LNCaP clone FGC (cell line): ENCODE data around the gene NR1I3.

ENCODE experiments used
- DNase-seq: peaks from one replicate; pipeline ENCODE4 v3.0.0-alpha.2; 2011; ENCODE audit warnings: low read depth
- H3K4me3 ChIP-seq: 2 replicates; pipeline ENCODE4 v1.5.1; 2011; ENCODE audit warnings: mild to moderate bottlenecking, low read depth, low read length, control low read depth
- TF ChIP-seq, protein P1 (sequence below): IDR thresholded peaks from 2 replicates; pipeline ENCODE4 v1.5.1; 2012; ENCODE audit warnings: mild to moderate bottlenecking; ENCODE audit not compliant: control insufficient read depth, insufficient read depth; ENCODE audit errors: extremely low read depth

NR1I3 gene

DNA sequence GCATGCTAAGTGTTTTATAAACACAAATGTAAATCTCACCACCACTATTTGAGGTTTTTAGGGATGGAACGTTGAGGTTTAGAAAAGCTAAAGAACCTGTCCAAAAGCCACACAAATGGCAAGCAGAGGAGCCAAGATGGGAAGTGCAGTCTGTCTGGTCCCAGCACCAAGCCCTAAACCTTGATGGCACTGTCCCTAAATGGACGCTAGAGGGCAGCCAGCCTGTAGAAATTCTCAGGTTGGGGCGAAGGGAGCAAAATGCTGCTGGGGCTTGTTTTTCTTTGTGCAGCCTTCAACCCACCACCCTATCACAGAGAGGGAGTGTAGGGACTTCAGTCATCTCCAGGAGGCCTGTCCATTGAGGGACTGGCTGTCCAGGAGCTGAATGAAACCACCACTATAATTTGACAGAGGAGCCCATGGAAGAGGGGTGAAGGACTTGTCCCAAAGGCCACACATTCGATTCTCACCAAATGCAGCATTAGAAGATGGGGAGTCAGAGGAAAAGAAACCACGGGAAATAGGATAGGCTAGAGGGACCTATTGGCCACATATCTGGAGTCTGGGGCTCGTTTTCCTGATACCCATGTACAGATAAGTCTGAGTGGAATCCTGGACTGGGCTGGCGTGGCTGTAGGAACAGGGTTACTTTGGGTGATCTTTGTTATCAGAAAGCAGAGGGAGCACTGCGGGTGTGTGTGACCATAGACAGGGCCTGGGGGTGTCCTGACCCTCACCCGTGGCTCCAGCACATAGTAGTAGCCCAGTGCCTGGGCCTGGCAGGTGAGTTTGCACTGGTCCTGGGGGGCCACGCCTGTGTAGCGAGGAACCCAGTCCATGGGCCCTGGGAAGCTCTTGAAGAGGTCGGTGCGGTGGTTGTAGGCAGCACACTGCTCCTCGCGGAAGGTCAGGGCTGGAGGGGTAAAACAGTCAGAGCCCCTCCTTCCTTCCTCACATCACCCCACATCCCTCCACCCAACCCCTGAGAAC is 45.2 kb downstream of the NR1I3 start:
- no peak for DNase-seq

GRCh38 chr1:161191971-161192370 is 46.0 kb downstream of the NR1I3 start:
- TF ChIP-seq, protein P1, sequence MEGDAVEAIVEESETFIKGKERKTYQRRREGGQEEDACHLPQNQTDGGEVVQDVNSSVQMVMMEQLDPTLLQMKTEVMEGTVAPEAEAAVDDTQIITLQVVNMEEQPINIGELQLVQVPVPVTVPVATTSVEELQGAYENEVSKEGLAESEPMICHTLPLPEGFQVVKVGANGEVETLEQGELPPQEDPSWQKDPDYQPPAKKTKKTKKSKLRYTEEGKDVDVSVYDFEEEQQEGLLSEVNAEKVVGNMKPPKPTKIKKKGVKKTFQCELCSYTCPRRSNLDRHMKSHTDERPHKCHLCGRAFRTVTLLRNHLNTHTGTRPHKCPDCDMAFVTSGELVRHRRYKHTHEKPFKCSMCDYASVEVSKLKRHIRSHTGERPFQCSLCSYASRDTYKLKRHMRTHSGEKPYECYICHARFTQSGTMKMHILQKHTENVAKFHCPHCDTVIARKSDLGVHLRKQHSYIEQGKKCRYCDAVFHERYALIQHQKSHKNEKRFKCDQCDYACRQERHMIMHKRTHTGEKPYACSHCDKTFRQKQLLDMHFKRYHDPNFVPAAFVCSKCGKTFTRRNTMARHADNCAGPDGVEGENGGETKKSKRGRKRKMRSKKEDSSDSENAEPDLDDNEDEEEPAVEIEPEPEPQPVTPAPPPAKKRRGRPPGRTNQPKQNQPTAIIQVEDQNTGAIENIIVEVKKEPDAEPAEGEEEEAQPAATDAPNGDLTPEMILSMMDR, result no peak
- no peak overlapping the region for H3K4me3 ChIP-seq
- no peak for DNase-seq

More for the DNA sequence above, 45.2 kb downstream of the NR1I3 start:
- TF ChIP-seq, protein P1, result peak; percentile 97
- H3K4me3 ChIP-seq, result no peak overlapping the region

GRCh38 chr1:161190962-161191521 is 47.0 kb downstream of the NR1I3 start:
- DNase-seq, result no peak
- TF ChIP-seq, protein P1, result no peak
- no peak overlapping the region for H3K4me3 ChIP-seq

GRCh38 chr1:161189036-161189435 is 49.0 kb downstream of the NR1I3 start:
- TF ChIP-seq, protein P1, result no peak
- H3K4me3 ChIP-seq, result no peak overlapping the region
- no peak for DNase-seq

DNA sequence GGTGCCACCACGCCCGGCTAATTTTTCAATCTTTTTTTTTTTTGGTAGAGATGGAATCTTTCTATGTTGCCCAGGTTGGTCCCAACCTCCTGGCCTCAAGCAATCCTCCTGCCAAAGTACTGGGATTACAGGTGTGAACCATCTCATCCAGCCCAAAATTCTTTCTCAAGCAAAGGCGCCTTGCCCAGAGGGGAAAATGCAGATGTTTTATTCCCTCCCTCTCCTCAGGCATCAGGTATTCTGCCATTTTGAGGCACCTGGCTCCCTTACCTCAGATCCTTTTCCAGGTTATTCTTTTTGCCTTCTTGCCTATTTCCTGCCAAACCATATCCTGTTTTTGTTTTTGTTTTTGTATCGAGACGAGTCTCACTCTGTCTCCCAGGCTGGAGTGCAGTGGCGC is 49.6 kb downstream of the NR1I3 start:
- TF ChIP-seq, protein P1, result no peak
- DNase-seq, result no peak
- H3K4me3 ChIP-seq, result no peak overlapping the region

DNA sequence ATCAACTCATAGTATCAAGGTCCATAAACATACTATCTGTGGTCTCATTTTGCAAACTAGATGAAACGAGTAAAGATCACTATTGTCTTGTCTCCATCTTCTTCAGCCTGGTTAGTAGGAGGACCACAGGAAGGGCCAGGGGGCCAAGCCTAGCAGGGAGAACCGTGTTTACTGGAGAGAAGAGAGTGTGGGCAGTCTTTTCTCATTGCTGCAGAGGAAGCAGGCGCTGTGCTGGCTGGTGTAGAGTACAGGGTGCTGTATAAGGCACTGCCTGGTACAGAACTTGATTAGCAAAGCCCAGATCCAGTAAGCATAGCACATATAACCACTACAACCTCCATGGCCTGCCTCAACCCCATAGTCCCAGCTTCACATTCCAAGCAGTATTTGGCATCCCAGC is 50.7 kb downstream of the NR1I3 start:
- H3K4me3 ChIP-seq, result no peak overlapping the region
- no peak for DNase-seq
- TF ChIP-seq, protein P1, result no peak
